ENCODE measurements around the gene IQSEC3.

GRCh38 chr12:227286-227915, 160.8 kb downstream of the IQSEC3 start:
- no peak for TF ChIP-seq EP300 (IDR thresholded peaks at IDR 0.05)
- no peak for TF ChIP-seq CTCF (IDR thresholded peaks at IDR 0.05)

Data from upper lobe of left lung (tissue), 4 donors.